Neural crest cell (in vitro differentiated cells): ENCODE measurements around the gene NDP. TPM values are rescaled to one million over a fixed set of nuclear protein-coding genes. Genes with fewer than 3 reads are reported as not detected.
A peak's percentile ranks its signal among the peaks of the same experiment; 100 is the strongest.

Source experiments
- DNase-seq: peaks from one replicate; pipeline ENCODE4 v3.0.0; 2021; ENCODE audit warnings: low read depth, mixed read lengths, low spot score
- H3K27ac Mint-ChIP-seq: one replicate; pipeline ENCODE4 v1.8.0; 2021; ENCODE audit warnings: mild to moderate bottlenecking, mixed read lengths; ENCODE audit not compliant: unreplicated experiment
- H3K27me3 Mint-ChIP-seq: 2 replicates; pipeline ENCODE4 v1.8.0; 2021; ENCODE audit warnings: low read depth, mild to moderate bottlenecking, mixed read lengths
- H3K36me3 Mint-ChIP-seq: 2 replicates; pipeline ENCODE4 v1.8.0; 2021; ENCODE audit warnings: low read depth, mild to moderate bottlenecking, mixed read lengths
- H3K4me1 Mint-ChIP-seq: 2 replicates; pipeline ENCODE4 v1.8.0; 2021; ENCODE audit warnings: mixed read lengths
- H3K4me3 Mint-ChIP-seq: one replicate; pipeline ENCODE4 v1.8.0; 2021; ENCODE audit warnings: mild to moderate bottlenecking, mixed read lengths
- H3K9me3 Mint-ChIP-seq: 2 replicates; pipeline ENCODE4 v1.8.0; 2021; ENCODE audit warnings: mixed read lengths
- CTCF ChIP-seq: fragments of 200-600 bp; sonication (generic); conservative IDR thresholded peaks from 2 replicates; pipeline ENCODE4 v1.5.0; 2021; ENCODE audit warnings: antibody characterized with exemption, mild to moderate bottlenecking
- total RNA-seq: library from RNA; stranded (reverse); gene quantifications from 2 replicates; pipeline ENCODE4 v1.2.1, GENCODE V29; 2021

The NDP gene
- total RNA-seq, 1 donor from 2014 or later, result 4.3 TPM

- DNase-seq, result no peak
- Mint-ChIP-seq H3K9me3 (peaks cover 8% of the 10 kb centered on the region), H3K4me1 (peaks cover 8% of the 10 kb centered on the region)
Measured at GRCh38 chrX:43963726-43964125, 9.5 kb downstream of the NDP start.

GRCh38 chrX:43962636-43963035 is 10.6 kb downstream of the NDP start:
- Mint-ChIP-seq H3K4me1 (peaks cover 6% of the 10 kb centered on the region), H3K9me3 (peaks cover 8% of the 10 kb centered on the region), H3K4me3 (no peak overlapping the region), H3K27me3 (no peaks in the 10 kb centered on the region), H3K27ac (no peak overlapping the region), H3K36me3 (peaks cover 6% of the 10 kb centered on the region)
- DNase-seq, result no peak
- TF ChIP-seq CTCF, result no peak

More at GRCh38 chrX:43963726-43964125, 9.5 kb downstream of the NDP start:
- TF ChIP-seq CTCF, result no peak
- Mint-ChIP-seq H3K4me3 (no peak overlapping the region), H3K27ac (no peak overlapping the region), H3K27me3 (no peaks in the 10 kb centered on the region), H3K36me3 (peaks cover 6% of the 10 kb centered on the region)

- H3K27me3 Mint-ChIP-seq, result no peaks in the 10 kb centered on the region
- H3K4me1 Mint-ChIP-seq, result peaks cover 6% of the 10 kb centered on the region
- TF ChIP-seq CTCF, result peak; percentile 54
- H3K9me3 Mint-ChIP-seq, result peaks cover 8% of the 10 kb centered on the region
- no peak overlapping the region for H3K27ac Mint-ChIP-seq
- DNase-seq, result no peak
- H3K4me3 Mint-ChIP-seq, result no peak overlapping the region
- peaks cover 6% of the 10 kb centered on the region for H3K36me3 Mint-ChIP-seq
Measured at GRCh38 chrX:43961699-43962098, 11.5 kb downstream of the NDP start.

- H3K27me3 Mint-ChIP-seq, result no peaks in the 10 kb centered on the region
- peak; percentile 22 for DNase-seq
- H3K36me3 Mint-ChIP-seq, result peaks cover 4% of the 10 kb centered on the region
- H3K4me1 Mint-ChIP-seq, result peaks cover 6% of the 10 kb centered on the region
- peak overlapping the region; percentile 21 for H3K27ac Mint-ChIP-seq
- TF ChIP-seq CTCF, result peak; percentile 77
- H3K9me3 Mint-ChIP-seq, result peaks cover 8% of the 10 kb centered on the region
- no peak overlapping the region for H3K4me3 Mint-ChIP-seq
Measured at GRCh38 chrX:43958529-43958928, 14.7 kb downstream of the NDP start.

- Mint-ChIP-seq H3K36me3 (peaks cover 2% of the 10 kb centered on the region), H3K4me1 (peaks cover 6% of the 10 kb centered on the region), H3K9me3 (peaks cover 3% of the 10 kb centered on the region)
Measured at GRCh38 chrX:43956034-43956433, 17.2 kb downstream of the NDP start.

More at GRCh38 chrX:43956034-43956433, 17.2 kb downstream of the NDP start:
- Mint-ChIP-seq H3K27ac (no peak overlapping the region), H3K27me3 (no peaks in the 10 kb centered on the region), H3K4me3 (no peak overlapping the region)
- DNase-seq, result no peak
- TF ChIP-seq CTCF, result no peak
